ENCODE data around the gene GRPEL2.
"Not testable (repeated sequence)": the region's sequence is repeated elsewhere in the genome, so short reads cannot be mapped to it uniquely, and the experiment has no call there.

DNA sequence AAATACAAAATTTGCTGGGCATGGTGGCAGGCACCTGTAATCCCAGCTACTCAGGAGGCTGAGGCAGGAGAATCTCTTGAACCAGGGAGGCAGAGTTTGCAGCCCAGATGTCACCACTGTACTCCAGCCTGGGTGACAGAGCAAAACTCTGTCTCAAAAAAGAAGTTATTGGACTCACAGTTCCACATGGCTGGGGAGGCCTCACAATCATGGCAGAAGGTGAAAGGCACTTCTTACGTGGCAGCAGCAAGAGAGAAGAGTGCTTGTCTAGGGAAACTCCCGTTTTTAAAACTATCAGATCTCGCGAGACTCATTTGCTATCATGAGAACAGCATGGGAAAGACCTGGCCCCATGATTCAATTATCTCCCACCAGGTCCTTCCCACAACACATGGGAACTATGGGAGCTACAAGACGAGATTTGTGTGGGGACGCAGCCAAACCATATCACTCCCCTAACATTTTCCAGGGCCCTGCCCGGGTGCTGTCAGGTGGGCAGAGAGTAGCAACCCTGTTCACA lies 53.5 kb downstream of the GRPEL2 start:
- TF ChIP-seq GFI1B (tag by site-specific recombination; IDR thresholded peaks at IDR 0.05); ZNF169 (tag by site-specific recombination; IDR thresholded peaks at IDR 0.05); ZNF670 (tag by site-specific recombination; IDR thresholded peaks at IDR 0.05; ENCODE audit: low read depth); ZNF623 (tag by site-specific recombination; IDR thresholded peaks at IDR 0.05): not testable (repeated sequence)
- TF ChIP-seq, protein P1, sequence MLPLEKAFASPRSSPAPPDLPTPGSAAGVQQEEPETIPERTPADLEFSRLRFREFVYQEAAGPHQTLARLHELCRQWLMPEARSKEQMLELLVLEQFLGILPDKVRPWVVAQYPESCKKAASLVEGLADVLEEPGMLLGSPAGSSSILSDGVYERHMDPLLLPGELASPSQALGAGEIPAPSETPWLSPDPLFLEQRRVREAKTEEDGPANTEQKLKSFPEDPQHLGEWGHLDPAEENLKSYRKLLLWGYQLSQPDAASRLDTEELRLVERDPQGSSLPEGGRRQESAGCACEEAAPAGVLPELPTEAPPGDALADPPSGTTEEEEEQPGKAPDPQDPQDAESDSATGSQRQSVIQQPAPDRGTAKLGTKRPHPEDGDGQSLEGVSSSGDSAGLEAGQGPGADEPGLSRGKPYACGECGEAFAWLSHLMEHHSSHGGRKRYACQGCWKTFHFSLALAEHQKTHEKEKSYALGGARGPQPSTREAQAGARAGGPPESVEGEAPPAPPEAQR (tag by site-specific recombination; IDR thresholded peaks at IDR 0.05) = not testable (repeated sequence)
- TF ChIP-seq, protein P2, sequence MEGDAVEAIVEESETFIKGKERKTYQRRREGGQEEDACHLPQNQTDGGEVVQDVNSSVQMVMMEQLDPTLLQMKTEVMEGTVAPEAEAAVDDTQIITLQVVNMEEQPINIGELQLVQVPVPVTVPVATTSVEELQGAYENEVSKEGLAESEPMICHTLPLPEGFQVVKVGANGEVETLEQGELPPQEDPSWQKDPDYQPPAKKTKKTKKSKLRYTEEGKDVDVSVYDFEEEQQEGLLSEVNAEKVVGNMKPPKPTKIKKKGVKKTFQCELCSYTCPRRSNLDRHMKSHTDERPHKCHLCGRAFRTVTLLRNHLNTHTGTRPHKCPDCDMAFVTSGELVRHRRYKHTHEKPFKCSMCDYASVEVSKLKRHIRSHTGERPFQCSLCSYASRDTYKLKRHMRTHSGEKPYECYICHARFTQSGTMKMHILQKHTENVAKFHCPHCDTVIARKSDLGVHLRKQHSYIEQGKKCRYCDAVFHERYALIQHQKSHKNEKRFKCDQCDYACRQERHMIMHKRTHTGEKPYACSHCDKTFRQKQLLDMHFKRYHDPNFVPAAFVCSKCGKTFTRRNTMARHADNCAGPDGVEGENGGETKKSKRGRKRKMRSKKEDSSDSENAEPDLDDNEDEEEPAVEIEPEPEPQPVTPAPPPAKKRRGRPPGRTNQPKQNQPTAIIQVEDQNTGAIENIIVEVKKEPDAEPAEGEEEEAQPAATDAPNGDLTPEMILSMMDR (tag by site-specific recombination; IDR thresholded peaks at IDR 0.05) = not testable (repeated sequence)
- TF ChIP-seq, protein P3, sequence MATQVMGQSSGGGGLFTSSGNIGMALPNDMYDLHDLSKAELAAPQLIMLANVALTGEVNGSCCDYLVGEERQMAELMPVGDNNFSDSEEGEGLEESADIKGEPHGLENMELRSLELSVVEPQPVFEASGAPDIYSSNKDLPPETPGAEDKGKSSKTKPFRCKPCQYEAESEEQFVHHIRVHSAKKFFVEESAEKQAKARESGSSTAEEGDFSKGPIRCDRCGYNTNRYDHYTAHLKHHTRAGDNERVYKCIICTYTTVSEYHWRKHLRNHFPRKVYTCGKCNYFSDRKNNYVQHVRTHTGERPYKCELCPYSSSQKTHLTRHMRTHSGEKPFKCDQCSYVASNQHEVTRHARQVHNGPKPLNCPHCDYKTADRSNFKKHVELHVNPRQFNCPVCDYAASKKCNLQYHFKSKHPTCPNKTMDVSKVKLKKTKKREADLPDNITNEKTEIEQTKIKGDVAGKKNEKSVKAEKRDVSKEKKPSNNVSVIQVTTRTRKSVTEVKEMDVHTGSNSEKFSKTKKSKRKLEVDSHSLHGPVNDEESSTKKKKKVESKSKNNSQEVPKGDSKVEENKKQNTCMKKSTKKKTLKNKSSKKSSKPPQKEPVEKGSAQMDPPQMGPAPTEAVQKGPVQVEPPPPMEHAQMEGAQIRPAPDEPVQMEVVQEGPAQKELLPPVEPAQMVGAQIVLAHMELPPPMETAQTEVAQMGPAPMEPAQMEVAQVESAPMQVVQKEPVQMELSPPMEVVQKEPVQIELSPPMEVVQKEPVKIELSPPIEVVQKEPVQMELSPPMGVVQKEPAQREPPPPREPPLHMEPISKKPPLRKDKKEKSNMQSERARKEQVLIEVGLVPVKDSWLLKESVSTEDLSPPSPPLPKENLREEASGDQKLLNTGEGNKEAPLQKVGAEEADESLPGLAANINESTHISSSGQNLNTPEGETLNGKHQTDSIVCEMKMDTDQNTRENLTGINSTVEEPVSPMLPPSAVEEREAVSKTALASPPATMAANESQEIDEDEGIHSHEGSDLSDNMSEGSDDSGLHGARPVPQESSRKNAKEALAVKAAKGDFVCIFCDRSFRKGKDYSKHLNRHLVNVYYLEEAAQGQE (tag by site-specific recombination; IDR thresholded peaks at IDR 0.05) = not testable (repeated sequence)
